Limb (tissue), 2 donors: ENCODE data around the gene C1S.
"Not testable (repeated sequence)": the region's sequence is repeated elsewhere in the genome, so short reads cannot be mapped to it uniquely, and the experiment has no call there.

Experiments
- DNase-seq, 2 donors: peaks; one replicate each; pipeline ENCODE4 v3.0.0-alpha.2; 2016; ENCODE audit errors: extremely low spot score in 2 of 2

The C1S gene

GRCh38 chr12:7060353-7060954, at the start of gene C1S:
Gene C1S, plus strand, starts transcription at chr12:7060718. Its CDS starts 1,195 bp downstream, at chr12:7061913.
- DNase-seq: peak; percentile 55 to 80

- not testable (repeated sequence) for DNase-seq
These were observed 49.1 kb upstream of the C1S start for GRCh38 chr12:7011398-7011797.

- DNase-seq: no peak
These were observed 48.4 kb upstream of the C1S start for GRCh38 chr12:7012024-7012607.

GRCh38 chr12:7013101-7013500, 47.4 kb upstream of the C1S start:
- no peak for DNase-seq

- no peak for DNase-seq
These were observed 44.8 kb upstream of the C1S start for GRCh38 chr12:7015555-7016370.

- no peak for DNase-seq
These were observed 43.5 kb upstream of the C1S start for GRCh38 chr12:7016958-7017571.

GRCh38 chr12:7017870-7018349, 42.6 kb upstream of the C1S start:
- no peak for DNase-seq

- peak; percentile 95 to 99 for DNase-seq
These were observed 42.0 kb upstream of the C1S start, which contains the start of gene LPCAT3 for GRCh38 chr12:7018350-7019042. Gene LPCAT3, minus strand, starts transcription at chr12:7018476. Its CDS starts 52 bp downstream, at chr12:7018424.

- DNase-seq: no peak
These were observed 41.4 kb upstream of the C1S start for GRCh38 chr12:7019043-7019569.

- DNase-seq: no peak
These were observed 38.6 kb upstream of the C1S start for GRCh38 chr12:7021956-7022355.

- no peak for DNase-seq
These were observed 37.4 kb upstream of the C1S start for GRCh38 chr12:7023114-7023513.

- no peak for DNase-seq
These were observed 33.7 kb upstream of the C1S start for GRCh38 chr12:7026854-7027253.

- no peak for DNase-seq
These were observed 29.2 kb upstream of the C1S start for GRCh38 chr12:7031306-7031705.

- DNase-seq: no peak
These were observed 27.5 kb upstream of the C1S start for GRCh38 chr12:7032990-7033389.

GRCh38 chr12:7034464-7034863, 26.1 kb upstream of the C1S start:
- DNase-seq: no peak

- DNase-seq: no peak
These were observed 25.1 kb upstream of the C1S start for GRCh38 chr12:7035463-7035862.

GRCh38 chr12:7037411-7037810, 23.1 kb upstream of the C1S start:
- not testable (repeated sequence) for DNase-seq

GRCh38 chr12:7038591-7038990, 21.9 kb upstream of the C1S start:
- DNase-seq: no peak

GRCh38 chr12:7039403-7039802, 21.1 kb upstream of the C1S start:
- DNase-seq: no peak

GRCh38 chr12:7042842-7043241, 17.7 kb upstream of the C1S start:
- no peak for DNase-seq

GRCh38 chr12:7045913-7046312, 14.6 kb upstream of the C1S start:
- DNase-seq: no peak
